ENCODE results near the gene HK2.

Gene HK2

DNA sequence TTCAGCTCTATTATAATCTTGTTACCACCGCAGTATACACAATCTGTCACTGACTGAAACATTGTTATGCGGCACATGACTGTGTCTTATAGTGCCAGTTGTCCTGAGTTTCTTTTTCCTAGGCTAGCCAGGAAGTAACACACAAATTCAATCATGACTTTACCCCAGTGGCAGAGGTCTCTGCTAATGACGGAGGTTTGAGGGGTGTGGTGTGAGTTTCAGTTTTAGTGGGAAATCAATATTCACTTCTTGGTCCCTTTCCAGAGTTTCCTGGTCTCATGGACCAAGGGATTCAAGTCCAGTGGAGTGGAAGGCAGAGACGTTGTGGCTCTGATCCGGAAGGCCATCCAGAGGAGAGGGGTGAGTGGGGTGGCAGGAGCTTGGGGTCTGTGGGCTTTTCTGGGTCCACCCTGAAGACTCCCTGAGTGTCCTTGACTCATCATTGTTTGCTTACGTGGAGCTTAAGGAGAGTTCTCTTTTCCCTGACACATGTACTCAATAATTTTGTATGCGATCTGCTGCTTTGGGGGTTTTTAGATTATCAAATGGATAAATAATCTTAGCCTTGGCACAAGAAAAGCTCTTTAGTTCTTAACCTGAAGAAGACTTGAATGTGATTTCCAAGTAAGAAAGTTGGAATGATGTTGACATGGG, 39.2 kb downstream of the HK2 start:
- TF ChIP-seq, protein P1, sequence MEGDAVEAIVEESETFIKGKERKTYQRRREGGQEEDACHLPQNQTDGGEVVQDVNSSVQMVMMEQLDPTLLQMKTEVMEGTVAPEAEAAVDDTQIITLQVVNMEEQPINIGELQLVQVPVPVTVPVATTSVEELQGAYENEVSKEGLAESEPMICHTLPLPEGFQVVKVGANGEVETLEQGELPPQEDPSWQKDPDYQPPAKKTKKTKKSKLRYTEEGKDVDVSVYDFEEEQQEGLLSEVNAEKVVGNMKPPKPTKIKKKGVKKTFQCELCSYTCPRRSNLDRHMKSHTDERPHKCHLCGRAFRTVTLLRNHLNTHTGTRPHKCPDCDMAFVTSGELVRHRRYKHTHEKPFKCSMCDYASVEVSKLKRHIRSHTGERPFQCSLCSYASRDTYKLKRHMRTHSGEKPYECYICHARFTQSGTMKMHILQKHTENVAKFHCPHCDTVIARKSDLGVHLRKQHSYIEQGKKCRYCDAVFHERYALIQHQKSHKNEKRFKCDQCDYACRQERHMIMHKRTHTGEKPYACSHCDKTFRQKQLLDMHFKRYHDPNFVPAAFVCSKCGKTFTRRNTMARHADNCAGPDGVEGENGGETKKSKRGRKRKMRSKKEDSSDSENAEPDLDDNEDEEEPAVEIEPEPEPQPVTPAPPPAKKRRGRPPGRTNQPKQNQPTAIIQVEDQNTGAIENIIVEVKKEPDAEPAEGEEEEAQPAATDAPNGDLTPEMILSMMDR (IDR thresholded peaks at IDR 0.05): no peak

DNA sequence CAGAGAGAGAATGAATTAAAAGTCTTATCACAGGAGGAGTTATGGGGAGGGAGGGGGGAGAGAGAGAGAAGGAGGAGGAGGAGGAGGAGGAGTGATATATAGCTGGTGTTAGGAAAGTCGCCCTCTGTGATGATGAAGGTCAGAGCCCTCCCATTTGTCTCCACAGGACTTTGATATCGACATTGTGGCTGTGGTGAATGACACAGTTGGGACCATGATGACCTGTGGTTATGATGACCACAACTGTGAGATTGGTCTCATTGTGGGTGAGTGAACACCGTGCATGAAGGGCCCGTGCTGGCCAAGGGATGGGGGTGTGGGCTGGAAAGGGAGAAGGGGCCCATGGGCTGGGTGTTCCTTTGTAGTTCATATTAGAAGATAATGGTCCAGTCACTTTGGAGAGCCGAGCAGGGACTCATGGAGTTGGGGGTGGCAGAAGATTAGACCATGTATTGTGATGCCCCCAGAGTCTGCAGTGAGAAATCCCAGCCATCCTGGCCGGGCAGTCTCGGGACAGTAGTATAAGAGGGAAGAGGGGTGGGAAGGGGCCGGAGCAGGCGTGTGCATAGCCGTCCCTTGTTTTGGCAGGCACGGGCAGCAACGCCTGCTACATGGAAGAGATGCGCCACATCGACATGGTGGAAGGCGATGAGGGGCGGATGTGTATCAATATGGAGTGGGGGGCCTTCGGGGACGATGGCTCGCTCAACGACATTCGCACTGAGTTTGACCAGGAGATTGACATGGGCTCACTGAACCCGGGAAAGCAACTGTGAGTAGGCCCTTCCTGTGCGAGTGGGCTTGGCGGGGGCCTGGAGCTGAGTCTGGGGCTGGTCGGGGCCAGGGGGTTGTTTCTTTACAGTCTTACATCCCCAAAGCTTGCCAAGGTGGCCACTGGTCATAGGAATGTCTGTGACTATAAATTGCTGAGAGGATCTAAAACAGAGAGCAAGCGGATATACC, 40.0 kb downstream of the HK2 start:
- TF ChIP-seq, protein P1 (IDR thresholded peaks at IDR 0.05): no peak

DNA sequence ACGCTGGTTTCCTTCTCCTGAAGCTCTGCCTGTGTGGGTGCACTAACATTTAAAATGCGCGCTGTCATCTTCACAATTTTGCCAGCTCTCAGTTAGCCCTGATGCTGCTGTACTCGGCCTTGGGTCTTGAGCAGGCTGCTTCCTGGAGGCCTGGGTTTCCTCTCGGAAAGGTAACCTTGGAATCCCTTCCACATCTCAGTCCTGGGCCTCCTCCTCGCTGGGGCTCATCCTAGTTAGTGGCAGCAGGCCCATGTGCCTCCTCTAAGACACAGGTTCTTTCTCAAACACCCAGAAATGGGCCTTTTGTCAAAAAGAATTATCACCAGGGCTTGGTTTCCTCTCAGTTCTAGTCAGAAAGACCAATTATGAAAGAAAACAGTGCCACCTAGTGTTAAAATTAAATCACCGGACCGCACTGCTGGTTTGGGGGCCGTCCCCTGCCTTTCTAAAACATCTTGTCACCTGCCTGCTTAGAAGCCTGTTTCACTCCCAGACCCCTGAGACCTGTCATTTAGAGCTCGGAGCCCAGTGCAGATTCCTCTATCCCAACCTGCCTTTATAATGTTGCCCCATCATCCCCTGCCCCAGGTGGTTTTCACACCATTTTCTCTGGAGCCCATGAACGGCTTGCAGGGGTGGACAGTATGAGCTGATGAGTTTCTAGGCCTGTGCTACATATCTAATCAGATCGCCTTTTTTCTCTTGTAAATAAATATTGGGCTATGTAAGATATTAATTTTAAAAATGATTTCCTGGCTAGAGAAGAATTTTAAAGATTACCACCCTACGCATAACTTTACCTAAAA, 42.4 kb downstream of the HK2 start:
- TF ChIP-seq, protein P1 (IDR thresholded peaks at IDR 0.05): peak; percentile 61

DNA sequence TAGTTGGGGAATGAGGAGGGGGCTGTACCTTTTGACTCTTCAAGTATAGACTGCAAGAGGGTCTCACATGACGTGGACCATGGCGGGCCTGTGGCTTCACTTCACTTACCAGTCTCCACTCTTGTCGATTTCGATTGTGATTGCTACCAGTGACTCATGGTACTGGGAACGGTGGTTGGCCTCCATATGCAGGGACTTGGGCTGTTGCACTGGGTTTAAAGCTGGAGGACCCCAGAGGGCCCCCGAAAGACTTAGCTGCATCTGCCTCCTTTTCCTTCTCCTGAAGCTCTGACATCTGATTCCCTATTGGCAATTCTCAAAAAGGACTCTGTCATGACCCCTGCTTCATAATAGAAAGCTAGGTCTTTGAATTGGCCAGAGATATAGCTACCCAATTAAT, 43.4 kb downstream of the HK2 start:
- TF ChIP-seq, protein P1 (IDR thresholded peaks at IDR 0.05): no peak

DNA sequence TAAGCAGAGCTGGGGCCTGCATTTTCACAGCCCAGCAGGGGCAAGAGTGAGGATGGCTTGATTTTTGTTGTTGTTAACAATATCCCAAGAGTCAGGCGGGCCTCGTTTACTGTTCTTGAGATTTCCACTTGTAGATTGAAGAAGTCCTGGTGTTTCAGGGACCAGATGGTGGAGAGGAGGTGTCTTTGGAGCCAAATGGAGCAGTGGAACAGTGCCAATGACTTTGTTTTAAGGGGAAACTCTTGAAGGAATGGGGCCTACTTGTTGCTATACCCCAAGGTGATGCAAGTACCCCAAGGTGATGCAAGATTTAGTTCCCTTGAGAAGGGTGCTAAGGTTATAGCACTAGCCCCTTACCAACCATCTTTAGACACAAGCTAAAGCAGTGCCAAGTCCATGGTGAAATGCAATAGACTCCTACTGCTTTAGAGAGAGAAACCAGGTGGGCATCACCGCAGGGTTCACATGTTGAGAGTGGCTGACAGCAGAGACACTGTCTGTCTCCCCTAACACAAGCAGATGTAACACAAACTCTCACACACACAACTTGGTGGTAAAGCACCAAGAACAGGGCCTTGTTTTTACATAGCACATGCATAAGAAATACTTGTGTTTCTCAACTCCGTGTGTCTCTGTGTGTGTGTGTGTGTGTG, 44.0 kb downstream of the HK2 start:
- TF ChIP-seq, protein P1 (IDR thresholded peaks at IDR 0.05): no peak

DNA sequence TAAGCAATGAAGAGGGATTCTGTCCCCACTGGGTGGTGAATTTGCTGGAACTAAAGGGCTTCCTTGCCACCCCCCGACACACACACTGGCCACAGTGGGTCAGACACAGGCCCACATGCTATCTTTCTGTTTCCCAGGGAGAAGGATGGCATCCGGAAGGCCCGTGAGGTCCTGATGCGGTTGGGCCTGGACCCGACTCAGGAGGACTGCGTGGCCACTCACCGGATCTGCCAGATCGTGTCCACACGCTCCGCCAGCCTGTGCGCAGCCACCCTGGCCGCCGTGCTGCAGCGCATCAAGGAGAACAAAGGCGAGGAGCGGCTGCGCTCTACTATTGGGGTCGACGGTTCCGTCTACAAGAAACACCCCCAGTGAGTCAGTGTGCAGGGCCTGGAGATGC, 44.6 kb downstream of the HK2 start:
- TF ChIP-seq, protein P1 (IDR thresholded peaks at IDR 0.05): no peak
